LNCaP clone FGC (cell line): Measurements from ENCODE around the gene SLC16A8.
A peak's percentile ranks its signal among the peaks of the same experiment; 100 is the strongest.

ENCODE experiments used
- DNase-seq: peaks from one replicate; pipeline ENCODE4 v3.0.0-alpha.2; 2011; ENCODE audit warnings: low read depth
- H3K4me3 ChIP-seq: 2 replicates; pipeline ENCODE4 v1.5.1; 2011; ENCODE audit warnings: mild to moderate bottlenecking, low read depth, low read length, control low read depth
- CTCF ChIP-seq: IDR thresholded peaks from 2 replicates; pipeline ENCODE4 v1.5.1; 2012; ENCODE audit warnings: mild to moderate bottlenecking; ENCODE audit not compliant: control insufficient read depth, insufficient read depth; ENCODE audit errors: extremely low read depth

SLC16A8 gene

GRCh38 chr22:38070250-38070921, 13.6 kb downstream of the SLC16A8 start:
- DNase-seq, result no peak
- H3K4me3 ChIP-seq, result no peak overlapping the region
- no peak for TF ChIP-seq CTCF

GRCh38 chr22:38069372-38070249, 14.4 kb downstream of the SLC16A8 start:
- TF ChIP-seq CTCF, result peak; percentile 35
- no peak for DNase-seq
- no peak overlapping the region for H3K4me3 ChIP-seq

DNA sequence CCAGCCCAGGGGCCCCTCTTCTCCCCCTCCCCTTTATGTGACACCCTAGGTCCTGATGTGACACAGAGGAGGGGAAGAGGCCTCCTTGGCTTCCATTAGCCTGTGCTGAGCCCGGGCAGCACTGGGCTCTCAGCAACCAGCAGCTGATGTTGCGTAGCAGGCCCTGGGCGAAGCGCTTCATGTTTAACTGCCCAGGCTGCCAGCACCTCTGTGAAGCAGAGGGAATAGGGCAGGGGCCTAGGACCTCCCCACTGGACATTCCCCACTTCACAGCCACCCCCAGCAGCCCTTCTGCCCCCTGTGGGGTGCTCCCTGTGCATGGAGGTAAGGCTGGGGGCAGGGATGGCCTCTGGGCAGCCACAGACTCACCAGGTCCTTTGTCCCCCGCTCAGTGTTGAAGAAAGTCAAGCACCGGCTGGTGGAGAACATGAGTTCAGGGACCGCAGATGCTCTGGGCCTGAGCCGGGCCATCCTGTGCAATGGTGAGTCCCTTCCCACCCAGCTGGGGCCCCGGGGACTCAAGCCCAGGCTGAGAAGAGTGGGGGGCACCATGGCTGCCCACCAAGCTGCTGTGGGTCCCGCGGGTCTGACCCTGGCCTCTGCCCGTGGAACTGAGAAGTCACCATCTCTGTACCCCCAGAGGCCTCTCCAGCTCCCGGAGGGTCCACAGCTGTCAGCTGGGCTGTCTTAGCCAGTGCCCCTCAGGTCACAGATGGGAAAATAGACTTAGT, 15.2 kb downstream of the SLC16A8 start:
- H3K4me3 ChIP-seq, result no peak overlapping the region
- no peak for DNase-seq
- no peak for TF ChIP-seq CTCF

- H3K4me3 ChIP-seq, result no peak overlapping the region
- TF ChIP-seq CTCF, result no peak
- no peak for DNase-seq
These were observed 16.1 kb downstream of the SLC16A8 start for GRCh38 chr22:38067761-38068360.

- DNase-seq, result no peak
- H3K4me3 ChIP-seq, result no peak overlapping the region
- no peak for TF ChIP-seq CTCF
These were observed 17.0 kb downstream of the SLC16A8 start for GRCh38 chr22:38067028-38067415.

- H3K4me3 ChIP-seq, result no peak overlapping the region
- DNase-seq, result no peak
- TF ChIP-seq CTCF, result no peak
These were observed 17.5 kb downstream of the SLC16A8 start for GRCh38 chr22:38066381-38067027.
